NT2/D1 (cell line): Measurements from ENCODE around the gene BCKDHA.

ENCODE experiments used
- SUZ12 ChIP-seq: IDR thresholded peaks from 2 replicates; pipeline ENCODE4 v1.6.1; 2011; ENCODE audit not compliant: insufficient read length, insufficient read depth; ENCODE audit errors: extremely low read depth
- YY1 ChIP-seq: IDR thresholded peaks from 2 replicates; pipeline ENCODE4 v1.6.1; 2011; ENCODE audit not compliant: insufficient read length, insufficient read depth

DNA sequence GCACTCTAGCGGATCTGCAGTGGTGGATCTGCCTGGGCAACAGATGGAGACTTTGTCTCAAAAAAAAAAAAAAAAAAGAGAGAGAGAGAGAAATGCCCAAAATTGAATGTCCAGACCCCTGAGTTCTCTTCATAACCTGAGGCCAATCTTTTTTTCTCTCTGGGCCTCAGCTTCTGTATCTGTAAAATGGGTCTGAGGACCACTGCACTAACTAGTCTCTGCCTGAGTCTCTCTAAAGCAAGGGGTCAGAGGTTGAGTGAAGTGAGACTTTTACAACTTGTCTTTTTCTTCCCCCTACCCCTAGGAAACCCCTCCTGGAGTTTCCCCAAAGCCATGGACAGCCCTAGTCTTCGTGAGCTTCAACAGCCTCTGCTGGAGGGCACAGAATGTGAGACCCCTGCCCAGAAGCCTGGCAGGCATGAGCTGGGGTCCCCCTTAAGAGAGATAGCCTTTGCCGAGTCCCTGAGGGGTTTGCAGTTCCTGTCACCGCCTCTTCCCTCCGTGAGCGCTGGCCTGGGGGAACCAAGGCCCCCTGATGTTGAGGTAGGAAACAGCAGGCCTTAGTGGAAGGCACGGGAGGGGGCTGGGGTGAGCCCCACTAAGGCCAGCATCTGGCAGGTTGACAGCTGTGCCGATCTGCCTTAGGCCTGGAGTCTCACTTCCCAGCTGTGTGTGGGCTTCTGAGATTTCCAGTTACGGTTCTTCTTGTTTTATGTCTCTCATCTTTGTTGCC lies 19.5 kb upstream of the BCKDHA start:
- TF ChIP-seq SUZ12, result no peak
- no peak for TF ChIP-seq YY1
